Activated CD4-positive, CD25-positive, alpha-beta regulatory T cell (primary cell): Measurements from ENCODE around the gene ARPC2.
"Not testable (repeated sequence)": the region's sequence is repeated elsewhere in the genome, so short reads cannot be mapped to it uniquely, and the experiment has no call there.

Experiments
- DNase-seq, 4 experiments: peaks; one replicate each; lab custom pipeline; 2025; lab: John Stamatoyannopoulos, UW

The ARPC2 gene

DNA sequence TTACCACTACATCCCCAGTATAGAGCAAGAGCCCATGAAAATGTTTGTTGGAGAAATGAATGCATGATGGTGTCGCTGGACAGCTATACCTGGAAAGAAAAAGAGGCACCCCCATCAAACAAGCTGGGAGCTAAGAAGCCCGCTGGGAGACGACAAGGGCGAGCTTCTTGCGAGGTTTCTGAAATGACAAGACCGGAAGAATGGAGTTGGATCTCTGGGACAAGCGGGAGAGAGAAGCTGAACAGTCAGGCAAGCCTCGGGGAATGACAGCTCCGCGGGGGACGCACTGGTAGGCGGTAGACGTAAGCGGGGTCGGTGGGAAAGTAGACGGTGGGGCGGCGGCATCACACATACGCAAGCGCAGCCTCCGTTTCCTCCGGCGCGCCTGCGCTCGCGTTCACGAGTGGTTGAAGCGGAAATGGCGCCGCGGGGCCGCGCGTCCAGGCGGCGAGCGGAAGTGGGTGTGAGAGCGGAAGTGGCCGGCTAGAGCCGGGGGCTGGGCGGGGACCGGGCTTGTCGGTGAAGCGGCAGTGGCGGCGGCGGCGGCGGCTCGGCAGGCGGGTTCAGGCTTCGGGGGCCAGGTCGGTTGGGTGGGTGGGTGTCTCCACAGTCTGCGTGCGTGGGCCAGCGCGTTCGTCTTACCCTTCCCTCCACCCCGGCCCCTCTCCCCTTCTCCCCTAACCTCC is at the start of gene ARPC2:
Gene ARPC2, plus strand, starts transcription at position 516 of the 686 bp plus-strand sequence. CDS start 282 bp downstream, outside the sequence.
- peak; percentile 85 to 93 (median 90) for DNase-seq

DNA sequence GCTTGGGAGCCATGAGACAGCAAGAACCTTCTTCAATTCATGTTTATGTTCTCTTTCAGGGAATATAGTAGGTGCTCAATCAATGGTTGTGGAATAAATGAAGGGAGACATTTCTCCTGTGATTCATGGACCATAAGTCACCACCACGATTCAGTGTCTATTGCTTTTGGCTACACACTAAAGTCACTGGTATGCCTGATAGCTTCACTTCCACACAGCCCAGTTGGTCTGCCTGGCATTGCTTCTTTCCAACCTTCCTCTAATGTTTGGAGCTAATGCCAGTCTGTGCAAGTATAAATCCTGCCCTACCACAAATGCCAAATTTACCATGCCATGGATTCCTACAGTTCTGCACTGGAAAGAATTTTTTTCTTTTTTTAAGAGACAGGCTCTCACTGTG is 49.0 kb upstream of the ARPC2 start:
- DNase-seq = no peak

DNA sequence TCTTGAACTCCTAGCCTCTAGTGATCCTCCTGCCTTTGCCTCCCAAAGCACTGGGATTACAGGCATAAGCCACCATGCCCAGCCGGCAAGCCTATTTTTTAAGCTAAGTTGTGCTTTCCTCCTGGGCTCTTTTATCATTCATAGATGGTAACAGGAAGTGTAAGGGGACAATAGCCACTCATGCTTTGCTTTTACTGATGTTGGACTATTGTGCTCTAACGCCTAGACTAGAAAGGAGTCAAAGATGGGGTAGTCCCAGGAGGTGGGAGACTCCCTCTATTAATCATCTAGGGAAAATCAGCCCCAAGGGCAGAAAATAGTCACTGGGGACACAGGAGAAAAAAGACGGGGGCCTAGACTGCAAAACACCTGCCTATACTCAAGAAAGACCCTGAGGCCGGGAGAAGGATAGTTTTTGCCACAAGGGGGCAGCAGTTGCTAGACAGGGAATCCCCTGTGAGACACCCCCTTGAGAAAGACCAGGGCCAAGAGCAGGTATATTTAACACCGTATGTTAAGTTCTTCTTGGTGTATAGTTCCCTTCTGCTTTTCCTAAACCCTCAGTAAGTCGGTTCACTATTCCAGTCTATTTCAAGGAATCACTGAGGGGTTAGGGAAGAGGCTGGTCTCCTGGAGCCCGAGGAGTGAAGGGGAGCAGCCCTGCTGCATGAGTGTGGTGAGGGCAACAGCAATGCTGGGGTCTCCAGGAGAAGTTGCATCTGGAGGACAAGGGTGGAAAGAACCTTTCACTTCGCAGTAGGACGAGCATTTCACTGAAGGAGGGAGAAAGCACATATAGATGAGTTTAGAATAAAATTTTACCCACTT is 48.1 kb upstream of the ARPC2 start:
- peak; percentile 31 to 54 (median 39) for DNase-seq

DNA sequence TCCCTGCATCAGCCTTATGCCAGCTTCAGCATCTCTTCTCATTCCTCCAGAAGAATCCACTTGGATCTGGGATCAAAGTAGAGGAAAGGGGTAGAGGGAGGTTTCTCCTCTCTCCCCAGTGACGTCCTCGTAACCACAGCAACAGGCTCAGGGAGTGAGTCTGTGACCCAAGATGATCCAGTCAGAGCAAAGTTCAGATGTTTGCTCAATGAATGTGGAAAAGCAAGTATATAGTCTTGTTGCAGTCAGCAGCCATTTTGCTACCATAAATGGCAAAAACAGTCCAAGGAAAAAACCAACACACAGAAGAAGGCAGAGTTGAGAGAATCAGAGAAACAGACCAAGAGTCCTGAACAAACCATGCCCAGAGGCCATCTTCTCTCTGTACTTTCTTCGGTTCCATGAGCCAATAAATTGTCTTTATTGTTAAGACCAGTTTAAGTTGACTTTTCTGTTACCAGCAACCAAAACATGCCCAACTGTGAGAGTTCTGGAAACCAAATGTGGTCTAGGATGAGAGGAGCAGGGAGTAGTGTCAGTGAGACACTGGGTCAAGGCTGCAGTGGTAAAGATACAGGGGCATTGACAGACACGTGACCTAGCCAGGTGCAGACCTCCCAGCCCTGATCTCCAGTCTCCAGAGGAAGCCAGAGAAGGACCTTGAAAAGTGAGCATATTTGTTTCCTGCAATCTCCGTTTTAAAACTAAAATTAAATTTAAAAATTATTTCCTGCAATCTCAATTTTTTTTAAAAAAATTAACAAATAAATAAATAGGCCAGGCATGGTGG is 47.0 kb upstream of the ARPC2 start:
- no peak for DNase-seq

DNA sequence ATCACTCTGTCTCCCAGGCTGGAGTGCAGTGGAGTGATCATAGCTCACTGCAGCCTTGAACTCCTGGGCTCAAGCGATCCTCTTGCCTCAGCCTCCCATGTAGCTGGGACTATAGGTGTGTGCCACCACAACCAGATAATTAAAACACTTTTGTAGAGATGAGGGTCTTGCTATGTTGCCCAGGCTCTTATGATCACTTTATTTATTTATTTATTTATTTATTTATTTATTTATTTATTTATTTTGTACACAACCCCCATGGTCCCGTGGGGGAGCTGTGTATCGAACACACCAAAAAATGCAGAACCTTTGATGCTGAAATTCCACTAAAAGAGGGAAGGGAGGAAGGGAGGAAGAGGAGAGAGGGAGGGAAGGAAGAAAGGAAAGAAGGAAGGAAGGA is 45.2 kb upstream of the ARPC2 start:
- DNase-seq = not testable (repeated sequence)

DNA sequence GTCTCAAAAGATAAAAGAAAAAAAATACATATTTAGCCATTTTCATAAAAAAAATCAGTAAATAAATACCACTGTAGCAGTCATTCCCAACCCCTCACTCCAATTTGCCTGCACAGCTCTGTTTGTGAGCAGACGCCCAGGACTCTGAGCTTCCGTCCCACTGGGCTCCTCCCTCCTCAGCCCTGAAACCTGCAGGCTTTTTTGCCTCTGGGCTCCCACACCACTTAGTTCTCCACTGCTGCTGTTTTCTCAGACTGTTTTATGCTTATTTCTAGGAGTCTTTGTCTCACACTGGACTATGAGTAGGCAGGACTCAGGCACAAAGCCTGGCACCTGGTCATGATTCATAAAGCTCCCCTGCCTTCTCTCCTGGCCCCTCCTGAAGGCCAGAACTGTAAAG is 44.1 kb upstream of the ARPC2 start:
- DNase-seq = no peak

DNA sequence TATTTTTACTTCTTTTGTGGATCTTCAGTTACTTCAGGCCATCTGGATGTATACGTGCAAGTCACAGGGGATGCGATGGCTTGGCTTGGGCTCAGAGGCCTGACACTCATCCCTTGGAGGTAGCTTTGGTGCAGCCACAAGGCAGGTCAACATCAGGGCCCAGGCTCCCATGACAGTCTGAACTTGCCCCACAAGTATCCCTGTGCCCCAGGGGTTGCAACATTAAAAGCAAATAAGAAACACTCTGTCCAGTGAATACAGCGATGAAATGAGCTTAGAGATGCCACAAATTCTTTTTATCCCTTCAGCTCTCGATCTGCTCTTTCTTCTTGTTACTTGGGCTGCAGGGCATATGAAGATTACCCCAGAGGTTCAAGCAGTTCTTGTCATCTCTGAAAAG is 37.2 kb upstream of the ARPC2 start:
- DNase-seq = no peak

DNA sequence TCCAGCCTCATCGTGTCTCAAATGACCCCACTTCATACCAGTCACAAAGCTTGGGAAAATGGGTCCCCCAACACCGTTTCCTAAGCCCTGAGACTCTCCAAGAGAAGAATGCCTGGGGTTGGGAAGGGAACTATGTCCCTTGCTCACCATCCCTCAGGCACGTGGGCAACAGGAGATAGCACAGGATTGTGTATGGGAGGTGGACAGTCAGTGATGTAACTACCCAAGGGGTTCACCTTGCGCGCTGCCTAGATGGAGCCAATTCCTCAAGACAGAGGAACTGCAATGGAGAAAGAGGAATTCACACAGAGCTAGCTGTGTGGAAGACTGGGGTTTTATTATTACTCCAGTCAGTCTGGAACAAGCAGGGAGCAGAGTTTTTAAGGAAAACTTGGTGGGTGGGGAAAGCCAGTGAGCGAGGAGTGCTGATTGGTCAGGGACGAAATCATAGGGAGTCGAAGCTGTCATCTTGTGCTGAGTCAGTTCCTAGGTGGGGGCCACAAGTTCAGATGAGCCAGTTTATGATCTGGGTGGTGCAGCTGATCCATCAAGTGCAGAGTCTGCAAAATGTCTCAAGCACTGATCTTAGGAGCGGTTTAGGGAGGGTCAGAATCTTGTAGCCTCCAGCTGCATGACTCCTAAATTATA is 36.4 kb upstream of the ARPC2 start:
- no peak for DNase-seq

DNA sequence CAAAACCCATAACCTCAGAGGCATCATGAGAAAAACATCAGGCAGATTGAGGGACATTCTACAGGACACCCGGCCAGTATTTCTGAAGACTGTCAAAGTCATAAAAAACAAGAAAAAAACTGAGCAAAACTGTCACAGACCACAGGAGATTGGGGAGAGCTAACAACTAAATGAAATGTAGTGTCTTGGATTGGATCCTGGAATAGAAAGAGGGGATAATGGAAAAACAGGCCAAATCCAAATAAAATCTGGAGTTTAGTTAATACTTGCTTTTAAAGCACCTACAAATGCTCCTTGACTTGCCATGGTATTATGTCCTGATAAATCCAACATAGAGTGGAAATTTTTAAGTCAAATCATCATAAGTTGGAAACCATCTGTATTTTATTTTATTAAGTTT is 32.7 kb upstream of the ARPC2 start:
- no peak for DNase-seq

DNA sequence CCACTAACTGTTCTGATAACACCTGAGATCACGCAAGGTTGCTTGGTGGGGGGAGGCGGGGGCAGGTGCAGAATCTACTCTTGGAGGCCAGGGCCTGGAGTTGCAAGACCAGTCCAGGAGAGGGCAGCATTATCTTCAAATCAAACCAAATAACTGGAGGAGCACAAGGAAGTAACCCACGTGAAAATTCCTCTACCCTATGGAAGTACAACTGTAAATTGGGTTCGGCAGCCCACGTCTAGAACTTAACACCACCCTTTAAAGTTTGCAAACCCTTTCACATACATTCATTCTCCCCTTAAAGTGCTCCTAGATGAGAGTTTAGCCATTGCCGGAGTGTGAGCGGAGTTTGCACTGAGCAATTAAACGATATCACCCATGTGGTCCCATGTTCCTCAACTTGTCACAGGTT is 30.6 kb upstream of the ARPC2 start:
- DNase-seq = peak; percentile 16 to 49 (median 30)

DNA sequence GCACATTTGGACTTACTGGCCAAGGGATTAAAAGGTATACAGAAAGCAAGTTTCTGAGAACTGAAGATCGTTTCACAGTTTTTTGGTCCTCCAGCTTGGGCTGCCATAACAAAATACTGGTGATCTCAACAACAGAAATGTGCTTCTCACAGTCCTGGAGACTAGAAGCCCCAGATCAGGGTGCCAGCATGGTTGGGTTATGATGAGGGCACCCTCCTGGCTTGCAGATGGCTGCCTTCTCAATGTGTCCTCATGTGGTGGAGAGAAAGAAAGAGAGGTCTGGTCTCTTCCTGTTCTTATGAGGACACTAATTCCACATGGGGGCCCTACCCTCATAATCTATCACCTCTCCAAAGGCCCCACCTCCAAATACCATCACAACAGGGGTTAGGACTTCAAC is 30.1 kb upstream of the ARPC2 start:
- no peak for DNase-seq

DNA sequence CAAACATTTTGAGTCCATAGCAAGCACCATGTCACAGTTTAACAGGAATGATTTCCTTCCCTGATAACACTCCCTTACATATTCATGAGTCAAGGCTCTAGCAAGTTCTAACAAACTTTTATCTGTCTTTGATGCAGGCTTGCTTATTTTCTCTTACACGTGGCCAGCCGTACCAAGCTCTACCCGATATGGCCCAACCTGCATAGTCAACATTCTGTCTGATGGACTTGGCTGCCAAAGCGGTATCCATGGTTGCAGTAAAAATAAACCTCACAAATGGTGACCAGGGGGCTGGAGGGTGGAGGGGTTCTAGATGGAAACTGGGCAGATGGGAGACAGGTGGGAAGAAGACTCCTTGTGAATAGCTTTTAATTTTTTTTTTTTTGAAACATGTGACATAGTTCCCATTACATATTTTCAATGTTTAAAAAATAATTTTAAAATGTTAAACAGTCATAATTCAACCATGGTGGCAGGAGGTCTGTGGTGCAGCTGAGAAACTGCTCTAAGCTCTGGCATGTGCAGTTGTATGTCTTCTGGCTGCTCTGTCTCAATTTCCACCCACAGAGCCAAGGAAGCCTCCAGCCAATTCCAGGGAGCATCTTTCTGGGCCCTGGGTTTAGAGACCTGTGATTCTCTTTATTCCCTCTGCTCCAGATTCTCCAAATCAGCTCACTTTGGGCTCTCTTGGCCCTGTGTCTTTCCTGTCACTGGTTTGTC is 29.5 kb upstream of the ARPC2 start:
- DNase-seq = no peak

DNA sequence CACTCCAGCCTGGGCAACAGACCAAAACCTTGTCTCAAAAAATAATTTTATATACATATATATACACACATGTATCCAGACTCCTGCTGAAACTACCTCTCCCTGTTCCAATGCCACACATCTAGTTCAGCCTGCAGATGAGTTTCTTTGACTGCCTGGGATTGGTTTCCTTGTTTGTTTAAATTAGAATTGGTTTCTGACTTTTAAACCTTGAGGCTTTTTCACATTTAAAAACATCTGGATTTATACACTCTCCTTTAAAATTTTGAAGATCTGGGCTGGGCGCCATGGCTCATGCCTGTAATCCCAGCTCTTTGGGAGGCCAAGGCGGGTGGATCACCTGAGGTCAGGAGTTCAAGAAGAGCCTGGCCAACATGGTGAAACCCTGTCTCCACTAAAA is 28.5 kb upstream of the ARPC2 start:
- DNase-seq = no peak

DNA sequence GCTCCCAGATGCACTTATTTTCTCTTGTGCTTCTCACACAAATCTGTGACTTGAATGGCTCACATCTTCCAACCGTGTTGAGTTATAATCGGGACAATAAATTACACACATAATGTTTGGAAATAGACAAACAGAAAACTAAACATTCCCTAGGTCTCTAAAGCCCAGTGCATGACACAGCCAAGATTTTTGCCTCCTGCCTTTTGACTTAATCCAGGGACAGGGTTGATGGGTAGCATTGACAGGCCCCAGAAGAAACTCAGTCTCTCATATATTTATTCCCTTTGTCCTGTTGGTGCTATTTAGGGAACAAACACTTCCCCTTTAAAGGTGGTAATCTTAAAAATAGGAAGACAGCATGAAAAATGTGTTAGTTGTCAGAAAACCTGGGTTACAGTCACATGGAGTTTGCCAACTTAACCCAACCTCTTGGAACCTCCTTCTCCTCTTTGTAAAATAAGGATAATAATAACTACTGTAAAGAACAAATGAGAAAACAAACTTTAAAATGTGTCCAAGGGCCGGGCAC is 24.0 kb upstream of the ARPC2 start:
- no peak for DNase-seq

DNA sequence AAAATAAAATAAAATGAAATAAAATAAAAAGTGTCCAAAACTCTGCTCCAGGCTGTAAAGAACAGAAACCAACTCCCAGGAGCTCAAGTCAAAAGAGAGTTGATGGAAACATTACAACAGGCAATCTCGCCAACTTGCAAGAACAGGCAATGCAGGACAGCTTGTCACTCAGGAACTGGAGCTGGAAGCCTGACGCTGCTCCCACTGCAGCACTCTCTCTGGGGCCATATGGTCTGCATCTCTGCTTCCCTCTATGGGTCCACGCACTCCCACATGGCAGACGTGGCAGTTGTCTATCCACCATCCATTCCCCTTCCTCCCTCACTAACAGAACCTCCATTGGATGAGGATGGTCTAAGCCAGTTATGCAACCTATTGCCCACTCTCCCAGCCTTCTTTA is 23.3 kb upstream of the ARPC2 start:
- DNase-seq = no peak

DNA sequence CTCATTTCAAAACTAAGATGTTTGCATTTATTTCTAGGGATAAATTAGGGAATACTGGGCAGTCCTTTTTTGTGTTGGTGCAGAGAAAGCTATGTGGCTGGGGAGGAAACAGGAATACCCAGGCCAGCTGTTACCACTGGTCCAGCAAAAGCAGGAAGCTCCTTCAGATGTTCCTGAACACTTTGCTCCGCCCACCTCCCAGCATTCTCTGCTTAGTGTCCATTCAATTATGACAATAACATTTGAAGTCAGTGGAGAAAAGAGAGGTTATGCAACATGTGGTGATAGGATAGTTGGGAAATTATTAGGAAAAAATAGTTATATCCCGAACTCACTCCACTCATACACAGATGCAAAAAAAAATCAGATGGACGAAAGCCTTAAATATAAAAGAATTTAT is 22.1 kb upstream of the ARPC2 start:
- DNase-seq = no peak

DNA sequence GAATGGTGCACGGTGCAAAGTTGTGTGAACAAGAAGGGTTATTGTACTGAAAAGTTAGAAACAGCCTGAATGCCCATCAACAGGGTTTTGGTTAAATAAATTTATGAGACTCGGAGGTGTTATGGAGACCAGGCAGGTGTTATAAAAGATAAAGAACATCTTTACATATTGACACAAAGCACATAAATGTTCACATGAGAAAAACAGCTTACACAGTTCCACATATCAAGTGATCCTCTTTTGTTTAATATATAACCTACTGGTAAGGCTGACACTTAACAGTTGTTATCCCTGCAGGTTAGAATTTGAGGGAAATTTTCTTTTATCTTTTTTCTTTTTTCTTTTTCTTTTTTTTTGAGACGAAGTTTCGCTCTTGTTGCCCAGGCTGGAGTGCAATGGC is 20.0 kb upstream of the ARPC2 start:
- DNase-seq = no peak

DNA sequence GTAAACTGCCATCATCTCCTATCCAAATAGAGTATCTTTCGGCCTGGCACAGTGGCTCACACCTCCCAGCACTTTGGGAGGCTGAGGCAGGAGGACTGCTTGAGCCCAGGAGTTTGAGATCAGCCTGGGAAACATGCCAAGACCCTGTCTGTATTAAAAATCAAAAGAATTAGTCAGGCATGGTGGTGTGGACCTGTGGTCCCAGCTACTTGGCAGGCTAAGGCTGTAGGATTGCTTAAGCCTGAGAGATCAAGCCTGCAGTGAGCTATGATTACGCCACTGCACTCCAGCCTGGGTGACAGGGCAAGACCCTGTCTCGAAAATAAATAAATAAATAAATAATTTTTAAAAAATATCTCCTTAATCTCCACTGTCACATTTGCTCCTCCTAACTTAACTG is 14.7 kb upstream of the ARPC2 start:
- no peak for DNase-seq

DNA sequence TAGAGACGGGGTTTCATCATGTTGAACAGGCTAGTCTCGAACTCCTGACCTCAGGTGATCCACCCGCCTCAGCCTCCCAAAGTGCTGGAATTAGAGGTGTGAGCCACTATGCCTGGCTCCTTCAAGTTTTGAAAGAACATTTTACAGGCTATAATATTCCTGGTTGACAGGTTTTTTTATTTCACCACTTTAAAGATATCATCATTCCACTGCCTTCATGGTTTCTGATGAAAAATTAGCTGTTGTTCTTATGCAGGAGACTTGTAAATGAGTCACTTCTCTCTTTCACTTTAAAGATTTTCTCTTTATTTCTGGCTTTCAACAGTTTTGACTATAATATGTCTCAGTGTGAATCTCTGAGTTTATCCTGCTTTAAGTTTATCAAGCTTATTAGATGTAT is 7.9 kb upstream of the ARPC2 start:
- DNase-seq = no peak

DNA sequence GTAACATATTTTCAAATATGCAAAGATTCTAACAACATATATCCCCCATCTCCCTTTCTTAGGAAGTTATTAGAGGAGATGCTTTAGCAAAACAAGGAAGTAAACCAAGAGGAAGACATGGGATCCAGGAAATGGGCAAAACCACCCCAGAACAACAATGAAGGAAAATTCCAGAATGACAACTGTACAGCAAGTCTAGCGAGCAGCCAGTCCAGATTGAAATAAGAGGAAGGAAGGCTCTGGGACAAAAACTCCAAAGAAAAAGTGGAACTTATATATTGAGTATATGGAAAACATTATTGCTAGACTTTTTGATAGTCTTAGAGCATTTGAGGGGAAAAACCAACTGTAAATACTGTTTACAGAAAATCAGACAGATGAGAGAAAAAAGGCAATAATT is 2.9 kb upstream of the ARPC2 start:
- no peak for DNase-seq

DNA sequence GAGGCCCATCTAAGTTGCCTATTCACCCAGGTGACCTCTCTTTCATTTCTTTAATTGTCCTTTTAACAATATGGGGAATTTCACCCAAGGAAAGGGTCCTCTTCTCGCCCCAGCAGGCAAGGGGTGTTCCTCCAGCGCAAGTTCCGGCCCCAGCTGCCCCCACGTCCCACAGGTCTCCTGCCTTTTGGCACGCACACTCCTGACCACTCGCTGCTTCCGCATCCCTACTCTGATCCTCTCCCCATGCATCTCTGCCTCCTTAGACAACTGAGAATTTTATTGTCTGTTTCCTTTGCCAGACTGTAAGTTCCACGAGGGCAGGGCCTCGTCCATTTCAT is 684 bp upstream of the ARPC2 start:
- no peak for DNase-seq
